Activated T-cell treated with anti-CD3 and anti-CD28 coated beads for 4 hours (primary cell): ENCODE results near the gene HOXA6.

Source experiments
- DNase-seq: peaks from one replicate; pipeline ENCODE4 v3.0.0-alpha.2; 2020

HOXA6 gene

GRCh38 chr7:27161214-27161720, 13.7 kb upstream of the HOXA6 start:
- DNase-seq: no peak

GRCh38 chr7:27160546-27161213, 13.1 kb upstream of the HOXA6 start:
- DNase-seq: peak; percentile 81

GRCh38 chr7:27160145-27160545, 12.6 kb upstream of the HOXA6 start:
- DNase-seq: no peak

GRCh38 chr7:27159266-27160144, 11.9 kb upstream of the HOXA6 start:
- no peak for DNase-seq

GRCh38 chr7:27158436-27159265, 11.1 kb upstream of the HOXA6 start:
- DNase-seq: no peak

GRCh38 chr7:27157702-27158431, 10.3 kb upstream of the HOXA6 start:
- no peak for DNase-seq

- DNase-seq: no peak
These were observed 9.5 kb upstream of the HOXA6 start for GRCh38 chr7:27156916-27157701.

- DNase-seq: no peak
These were observed 8.9 kb upstream of the HOXA6 start, which contains the start of gene HOXA7 for GRCh38 chr7:27156508-27156898. HOXA7 (minus strand) TSS chr7:27156675; CDS start chr7:27156545, 130 bp downstream.

GRCh38 chr7:27155816-27156507, 8.4 kb upstream of the HOXA6 start:
- DNase-seq: no peak

GRCh38 chr7:27154901-27155815, 7.6 kb upstream of the HOXA6 start:
- DNase-seq: peak; percentile 47

- no peak for DNase-seq
These were observed 6.8 kb upstream of the HOXA6 start for GRCh38 chr7:27154369-27154768.

GRCh38 chr7:27153526-27153925, 6.0 kb upstream of the HOXA6 start:
- no peak for DNase-seq

- no peak for DNase-seq
These were observed 5.4 kb upstream of the HOXA6 start for GRCh38 chr7:27152816-27153442.

GRCh38 chr7:27151931-27152815, 4.6 kb upstream of the HOXA6 start, which contains the start of gene HOXA3:
HOXA3 (minus strand) TSS chr7:27152583; CDS start chr7:27110640, 41,943 bp downstream.
- no peak for DNase-seq

- DNase-seq: no peak
These were observed 3.9 kb upstream of the HOXA6 start for GRCh38 chr7:27151341-27151930.

- no peak for DNase-seq
These were observed 3.2 kb upstream of the HOXA6 start for GRCh38 chr7:27150568-27151340.
